Upper lobe of left lung (tissue), 6 donors: Measurements from ENCODE around the gene BECN2. TPM values are rescaled to one million over a fixed set of nuclear protein-coding genes. Genes with fewer than 3 reads are reported as not detected.

Source experiments
- ATAC-seq, 2 donors: fragments of 200-7000 bp; cut with Tn5 transposase; one replicate each; pipeline ENCODE4 v1.9.1; 2022; ENCODE audit warnings: mild to moderate bottlenecking in 2 of 2, moderate library complexity in 2 of 2; ENCODE audit not compliant: low FRiP score in 2 of 2
- DNase-seq, 2 donors: peaks; one replicate each; pipeline ENCODE4 v3.0.0-alpha.2; 2019 to 2020
- H3K27ac ChIP-seq, 4 donors: fragments of 200-600 bp; sonication (generic); one replicate each; pipeline ENCODE4 v1.5.1; 2016 to 2019
- H3K27me3 ChIP-seq, 4 donors: fragments of 200-600 bp; sonication (generic); one replicate each; pipeline ENCODE4 v1.5.1; 2017 to 2019
- H3K36me3 ChIP-seq, 4 donors: fragments of 200-600 bp; sonication (generic); one replicate each; pipeline ENCODE4 v1.5.1; 2016 to 2019
- H3K4me1 ChIP-seq, 4 donors: fragments of 200-600 bp; sonication (generic); one replicate each; pipeline ENCODE4 v1.5.1; 2018 to 2019
- H3K4me3 ChIP-seq, 4 donors: fragments of 200-600 bp; sonication (generic); one replicate each; pipeline ENCODE4 v1.5.1; 2017 to 2019; ENCODE audit warnings: mild to moderate bottlenecking in 2 of 4, moderate library complexity in 1 of 4
- H3K9me3 ChIP-seq, 4 donors: fragments of 200-600 bp; sonication (generic); one replicate each; pipeline ENCODE4 v1.5.1; 2018 to 2019
- CTCF ChIP-seq, 6 experiments: fragments of 450-650 bp in 4 of 6; fragments of 200-600 bp in 2 of 6; sonication (generic) in 2 of 6; IDR thresholded peaks; one replicate each; pipeline ENCODE4 v1.5.1; 2016 to 2019; ENCODE audit warnings: antibody characterized with exemption in 6 of 6
- EP300 ChIP-seq, 4 donors: sonication (generic); formaldehyde crosslinking; IDR thresholded peaks; one replicate each; pipeline ENCODE4 v1.5.1; 2017; ENCODE audit warnings: antibody characterized with exemption in 4 of 4, control low read depth in 2 of 4
- POLR2A ChIP-seq, 4 donors: fragments of 450-650 bp; IDR thresholded peaks; one replicate each; pipeline ENCODE4 v1.5.1; 2016 to 2017; ENCODE audit warnings: antibody characterized with exemption in 4 of 4, mild to moderate bottlenecking in 2 of 4
- POLR2AphosphoS5 ChIP-seq, 2 donors: sonication (generic); formaldehyde crosslinking; IDR thresholded peaks; one replicate each; pipeline ENCODE4 v1.5.1; 2017; ENCODE audit warnings: antibody characterized with exemption in 2 of 2
- WGBS, 2 donors: methylation state at CpG; one replicate each; pipeline ENCODE4 v1.1.5; 2017 to 2018; 5-methylcytosine and 5-hydroxymethylcytosine counted together
- total RNA-seq, 6 donors: library from RNA; depleted of rRNA in 4 of 6; stranded (reverse); fragments of >200 nt in 4 of 6; gene quantifications; one replicate each; pipeline versions ENCODE4 v1.1.0 to v1.2.1, GENCODE V29; 2016 to 2021
- donor health status: DM: no; HTN: no; CAD: no; lungs with moderate emphysema.
- donor health status: DM: no; HTN: yes; CAD: no; lungs with severe emphysema.

The BECN2 gene
- total RNA-seq, 6 donors from 2014 or later, result not detected

GRCh38 chr1:241947354-241947753, 10.2 kb upstream of the BECN2 start:
- Histone ChIP-seq H3K4me3 (no peak overlapping the region), H3K9me3 (no peaks in the 10 kb centered on the region), H3K36me3 (no peaks in the 10 kb centered on the region), H3K27ac (no peak overlapping the region), H3K4me1 (no peaks in the 10 kb centered on the region), H3K27me3 (no peaks in the 10 kb centered on the region)
- peak in 1 of 2 donors; percentile 19 for ATAC-seq
- no peak for TF ChIP-seq POLR2A (IDR thresholded peaks at IDR 0.05)
- TF ChIP-seq EP300 (IDR thresholded peaks at IDR 0.05), result no peak
- TF ChIP-seq CTCF (IDR thresholded peaks at IDR 0.05), result no peak
- no peak for TF ChIP-seq POLR2AphosphoS5 (IDR thresholded peaks at IDR 0.05)
- no peak for DNase-seq
- 67 to 75% methylated on average over 6 of the region's 6 CpGs for WGBS, 2 donors

GRCh38 chr1:241950390-241950789, 7.2 kb upstream of the BECN2 start:
- 59 to 60% methylated on average over 5 of the region's 5 CpGs for WGBS, 2 donors
- H3K27me3 ChIP-seq, result no peaks in the 10 kb centered on the region
- no peaks in the 10 kb centered on the region for H3K36me3 ChIP-seq
- ATAC-seq (peak in 1 of 2 donors; percentile 44), DNase-seq (no peak)
- no peak overlapping the region for H3K4me3 ChIP-seq
- TF ChIP-seq POLR2AphosphoS5 (IDR thresholded peaks at IDR 0.05), result no peak
- no peak for TF ChIP-seq CTCF (IDR thresholded peaks at IDR 0.05)
- TF ChIP-seq POLR2A (IDR thresholded peaks at IDR 0.05), result no peak
- no peak for TF ChIP-seq EP300 (IDR thresholded peaks at IDR 0.05)
- no peaks in the 10 kb centered on the region for H3K9me3 ChIP-seq
- H3K4me1 ChIP-seq, result no peaks in the 10 kb centered on the region
- no peak overlapping the region for H3K27ac ChIP-seq

GRCh38 chr1:241962153-241962552, 4.6 kb downstream of the BECN2 start:
- TF ChIP-seq EP300 (IDR thresholded peaks at IDR 0.05), result no peak
- TF ChIP-seq POLR2A (IDR thresholded peaks at IDR 0.05), result no peak
- TF ChIP-seq CTCF (IDR thresholded peaks at IDR 0.05), result no peak
- TF ChIP-seq POLR2AphosphoS5 (IDR thresholded peaks at IDR 0.05), result no peak
- H3K27me3 ChIP-seq, result no peaks in the 10 kb centered on the region
- WGBS, 2 donors, result 70 to 75% methylated on average over 2 of the region's 2 CpGs

GRCh38 chr1:241963722-241964121, 6.2 kb downstream of the BECN2 start:
- TF ChIP-seq EP300 (IDR thresholded peaks at IDR 0.05) (no peak), POLR2A (IDR thresholded peaks at IDR 0.05) (no peak), CTCF (IDR thresholded peaks at IDR 0.05) (no peak), POLR2AphosphoS5 (IDR thresholded peaks at IDR 0.05) (no peak)
- ATAC-seq (no peak), DNase-seq (no peak)
- Histone ChIP-seq H3K27ac (no peak overlapping the region), H3K4me3 (no peak overlapping the region), H3K4me1 (no peaks in the 10 kb centered on the region), H3K27me3 (no peaks in the 10 kb centered on the region), H3K36me3 (no peaks in the 10 kb centered on the region), H3K9me3 (no peaks in the 10 kb centered on the region)

More at GRCh38 chr1:241962153-241962552, 4.6 kb downstream of the BECN2 start:
- ATAC-seq, result no peak
- no peak overlapping the region for H3K4me3 ChIP-seq
- no peak for DNase-seq
- no peaks in the 10 kb centered on the region for H3K9me3 ChIP-seq
- H3K27ac ChIP-seq, result no peak overlapping the region
- no peaks in the 10 kb centered on the region for H3K36me3 ChIP-seq
- H3K4me1 ChIP-seq, result no peaks in the 10 kb centered on the region

GRCh38 chr1:241964550-241965282, 7.1 kb downstream of the BECN2 start:
- WGBS, 2 donors, result 64 to 73% methylated on average over 8 of the region's 8 CpGs
- no peak overlapping the region for H3K4me3 ChIP-seq
- H3K27me3 ChIP-seq, result no peaks in the 10 kb centered on the region
- ATAC-seq, result peak in 1 of 2 donors; percentile 84
- H3K27ac ChIP-seq, result peak overlapping the region in 1 of 4 donors; percentile 43
- H3K36me3 ChIP-seq, result no peaks in the 10 kb centered on the region
- H3K9me3 ChIP-seq, result no peaks in the 10 kb centered on the region
- DNase-seq, result no peak
- TF ChIP-seq POLR2AphosphoS5 (IDR thresholded peaks at IDR 0.05) (no peak), POLR2A (IDR thresholded peaks at IDR 0.05) (no peak), CTCF (IDR thresholded peaks at IDR 0.05) (no peak), EP300 (IDR thresholded peaks at IDR 0.05) (no peak)
- H3K4me1 ChIP-seq, result no peaks in the 10 kb centered on the region
